ENCODE measurements around the gene MAB21L3.

Gene MAB21L3
- long read RNA-seq, donor 1, result 0 reads
- long read RNA-seq, donor 2, result 0 reads
- long read RNA-seq, donor 3, result 0 reads
- long read RNA-seq, donor 4, result 0 reads
- long read RNA-seq, donor 5, result 0 reads
- long read RNA-seq, donor 6, result 0 reads
- long read RNA-seq, donor 7, result 0 reads
- long read RNA-seq, donor 8, result 0 reads

DNA sequence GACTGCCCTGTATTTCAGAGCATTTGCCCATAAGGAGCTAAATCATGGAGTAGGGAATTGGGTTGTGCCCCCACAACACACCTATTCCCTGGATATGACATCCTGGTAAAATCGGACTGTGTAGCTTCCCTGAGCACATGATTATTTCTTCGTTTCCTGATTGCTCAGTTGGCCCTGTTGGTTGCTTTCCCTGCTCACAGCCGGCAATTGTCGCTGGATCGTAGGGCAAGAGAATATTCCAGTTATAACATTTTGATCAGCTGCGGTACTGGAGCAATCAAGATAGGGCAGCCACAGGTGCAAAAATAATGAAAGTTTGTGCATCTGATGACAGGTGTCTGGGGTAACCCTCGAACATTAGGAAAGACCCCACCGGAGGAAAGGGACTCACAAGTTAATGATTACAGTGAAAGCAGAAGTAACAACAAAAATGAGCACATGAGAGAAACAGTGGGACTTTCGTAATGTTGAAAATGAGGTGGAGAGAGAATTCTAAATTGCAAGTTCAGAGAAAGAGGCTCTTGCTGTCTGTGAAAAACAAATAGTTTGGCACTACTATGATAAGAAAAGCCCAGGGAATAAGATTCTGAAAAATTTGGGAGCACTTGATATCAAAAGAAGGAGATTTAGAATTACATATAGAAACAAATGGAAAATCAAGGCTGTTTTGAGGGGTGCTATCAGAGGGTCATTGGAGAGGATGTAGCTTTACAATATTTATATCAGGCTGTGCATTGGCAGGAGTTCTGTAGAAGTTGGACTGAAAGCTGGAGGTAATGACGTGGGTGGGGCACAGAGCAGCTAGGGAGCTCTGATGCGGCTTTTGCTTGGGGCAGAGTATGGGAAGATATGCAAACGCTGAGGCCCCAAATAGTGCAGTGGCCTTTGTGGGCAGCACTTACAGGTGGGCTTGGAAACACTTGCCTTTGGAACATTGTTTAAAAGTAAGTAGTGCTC lies at the start of gene MAB21L3:
Gene MAB21L3, plus strand, starts transcription at position 833 of the 957 bp plus-strand sequence. CDS start 1,217 bp downstream, outside the sequence.
- no peak for DNase-seq

DNA sequence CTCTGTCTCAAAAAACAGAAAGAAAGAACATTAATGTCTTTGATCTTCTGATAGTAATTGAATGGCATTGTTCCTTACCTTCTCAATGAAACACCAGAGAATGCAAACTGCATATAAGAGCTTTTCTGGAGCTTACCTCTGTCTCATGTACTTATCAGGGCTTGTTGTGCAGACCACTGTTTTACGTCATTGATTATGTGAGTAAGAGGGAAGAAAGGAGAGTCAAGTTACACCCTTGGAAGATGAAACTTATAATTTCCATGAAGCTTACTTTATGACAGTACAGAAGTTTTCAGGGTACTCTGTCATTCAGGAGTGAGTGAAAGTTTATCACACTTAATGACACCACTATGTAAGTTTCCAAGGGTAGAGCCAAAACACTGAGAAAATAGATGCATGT lies 49.0 kb upstream of the MAB21L3 start:
- DNase-seq, result no peak

GRCh38 chr1:116064616-116065015 lies 46.6 kb upstream of the MAB21L3 start:
- no peak for DNase-seq

GRCh38 chr1:116066868-116067565 lies 44.2 kb upstream of the MAB21L3 start:
- DNase-seq, result no peak

GRCh38 chr1:116067566-116067890 lies 43.7 kb upstream of the MAB21L3 start:
- no peak for DNase-seq

- DNase-seq, result no peak
Observed at GRCh38 chr1:116075575-116075974, 35.6 kb upstream of the MAB21L3 start.

GRCh38 chr1:116075990-116076389 lies 35.2 kb upstream of the MAB21L3 start:
- DNase-seq, result no peak

DNA sequence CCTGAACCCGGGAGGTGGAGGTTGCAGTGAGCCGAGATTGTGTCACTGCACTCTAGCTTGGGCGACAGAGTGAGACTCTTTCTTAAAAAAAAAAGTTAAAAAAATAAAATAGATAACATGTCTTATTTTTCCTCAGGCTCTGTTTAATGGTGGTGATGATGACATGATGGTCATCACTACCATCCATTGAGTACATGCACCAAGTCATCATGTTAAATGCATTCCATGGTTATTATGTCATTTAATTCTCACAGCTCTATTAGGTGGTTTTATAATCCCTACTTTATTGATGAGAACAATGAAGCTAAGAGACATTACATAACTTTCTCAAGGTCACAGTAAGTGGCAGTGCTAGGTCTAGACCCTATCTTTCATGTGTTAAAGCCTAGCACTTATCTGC lies 34.4 kb upstream of the MAB21L3 start:
- no peak for DNase-seq

DNA sequence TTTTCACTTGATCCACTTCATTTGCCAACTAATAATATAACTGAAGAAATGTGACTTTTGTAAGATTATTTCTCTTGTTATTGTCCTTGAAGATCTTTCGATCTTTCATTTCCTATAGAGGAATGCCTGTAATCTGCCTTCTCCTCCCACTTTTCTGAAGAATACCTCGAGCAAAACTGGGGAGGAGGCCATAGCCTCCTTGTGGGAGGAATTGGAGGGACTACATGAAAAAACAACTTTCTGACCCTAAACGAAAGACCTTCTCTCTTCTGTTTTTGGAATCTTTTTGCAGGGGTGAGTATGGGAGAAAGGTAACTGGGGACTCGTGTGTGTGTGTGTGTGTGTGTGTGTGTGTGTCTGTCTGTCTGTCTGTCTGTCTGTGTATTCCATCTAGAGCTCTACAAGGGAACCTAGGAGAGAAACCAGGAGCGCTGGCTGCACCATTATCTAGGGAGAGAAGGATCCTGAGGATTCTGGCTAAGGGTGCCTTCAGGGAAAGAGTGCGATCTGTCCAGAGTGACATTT lies 32.4 kb upstream of the MAB21L3 start:
- no peak for DNase-seq

DNA sequence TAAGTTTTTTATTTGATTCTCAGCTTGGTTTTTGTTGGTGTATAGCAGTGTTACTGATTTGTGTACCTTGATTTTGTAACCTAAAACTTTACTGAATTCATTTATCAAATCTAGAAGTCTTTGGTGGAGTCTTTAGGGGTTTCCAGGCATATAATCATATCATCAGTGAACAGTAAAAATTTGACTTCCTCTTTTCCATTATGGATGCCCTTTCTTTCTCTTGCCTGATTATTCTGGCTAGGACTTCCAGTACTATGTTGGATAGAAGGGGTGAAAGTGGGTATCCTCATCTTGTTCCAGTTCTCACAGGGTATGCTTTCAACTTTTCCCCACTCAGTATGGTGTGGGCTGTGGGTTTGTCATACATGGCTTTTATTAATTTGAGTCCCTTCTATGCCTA lies 23.6 kb upstream of the MAB21L3 start:
- no peak for DNase-seq

- no peak for DNase-seq
Observed at GRCh38 chr1:116089870-116090269, 21.3 kb upstream of the MAB21L3 start.

- no peak for DNase-seq
Observed at GRCh38 chr1:116091083-116091482, 20.1 kb upstream of the MAB21L3 start.

GRCh38 chr1:116092752-116093489 lies 18.3 kb upstream of the MAB21L3 start:
- no peak for DNase-seq

- no peak for DNase-seq
Observed at GRCh38 chr1:116095027-116095426, 16.2 kb upstream of the MAB21L3 start.

DNA sequence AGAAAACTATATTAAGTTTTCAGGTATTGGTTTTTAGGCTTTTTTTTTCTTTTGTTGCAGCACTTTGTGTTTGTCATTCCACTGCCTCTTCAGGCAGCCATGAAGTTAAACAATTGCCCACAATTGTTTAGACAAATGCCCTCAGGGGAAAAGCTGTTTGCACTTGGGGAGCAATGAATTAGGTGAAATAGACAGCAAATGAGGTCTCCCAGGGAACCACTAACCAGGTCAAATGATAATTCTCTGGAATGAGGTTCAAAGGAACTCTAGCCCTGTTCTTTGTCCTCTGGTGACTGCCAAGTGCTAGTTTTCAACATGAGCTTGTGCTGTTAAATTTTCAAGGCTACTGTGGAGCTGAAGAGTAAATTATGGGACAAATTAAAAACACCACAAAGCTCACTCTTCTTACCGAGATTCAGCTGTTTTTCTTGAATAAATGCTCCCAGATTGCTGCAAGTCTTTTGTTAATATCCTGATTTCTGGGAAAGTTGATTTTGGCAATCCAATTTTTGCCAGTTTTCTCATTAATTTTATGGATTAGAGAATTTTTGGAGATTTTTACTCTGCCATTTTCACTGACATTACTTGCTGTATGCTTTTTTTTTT lies 15.1 kb upstream of the MAB21L3 start:
- no peak for DNase-seq

DNA sequence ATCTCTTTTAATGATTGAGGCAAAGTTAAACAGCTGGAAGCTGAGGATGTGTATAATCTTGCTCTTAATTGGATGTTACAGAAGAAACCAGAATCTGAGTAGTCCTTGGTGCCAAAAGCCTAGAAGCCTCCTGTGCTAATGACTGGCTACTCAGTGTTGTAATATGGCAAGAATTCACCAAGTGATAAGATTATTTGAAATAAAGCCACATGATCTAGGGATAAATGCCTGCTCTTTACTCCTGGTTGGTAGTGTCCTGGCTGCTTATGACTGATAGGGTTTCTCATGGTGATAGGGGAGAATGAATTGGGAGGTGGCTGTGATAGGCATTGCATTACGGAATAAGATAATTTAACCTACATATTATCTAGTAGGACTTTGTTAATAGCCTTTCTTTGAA lies 13.6 kb upstream of the MAB21L3 start:
- no peak for DNase-seq

DNA sequence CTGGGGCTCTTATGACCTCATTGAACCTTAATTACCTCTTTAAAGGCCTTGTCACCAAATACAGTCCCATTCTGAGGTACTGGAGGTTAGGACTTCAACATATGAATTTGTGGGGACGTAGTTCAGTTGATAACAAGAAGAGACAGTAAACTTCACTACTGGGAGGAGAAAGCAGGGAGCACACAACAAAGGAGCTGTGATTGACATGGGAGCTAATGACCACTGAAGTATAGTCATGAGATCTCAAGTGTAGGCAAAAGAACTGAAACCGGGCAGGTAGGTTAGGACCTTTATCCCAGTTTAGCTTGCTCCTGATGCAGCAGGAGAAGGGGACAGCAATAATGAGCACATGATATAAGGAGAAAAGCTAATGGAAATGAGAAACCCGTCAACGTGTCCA lies 11.8 kb upstream of the MAB21L3 start:
- no peak for DNase-seq

GRCh38 chr1:116099919-116100318 lies 11.3 kb upstream of the MAB21L3 start:
- DNase-seq, result no peak

DNA sequence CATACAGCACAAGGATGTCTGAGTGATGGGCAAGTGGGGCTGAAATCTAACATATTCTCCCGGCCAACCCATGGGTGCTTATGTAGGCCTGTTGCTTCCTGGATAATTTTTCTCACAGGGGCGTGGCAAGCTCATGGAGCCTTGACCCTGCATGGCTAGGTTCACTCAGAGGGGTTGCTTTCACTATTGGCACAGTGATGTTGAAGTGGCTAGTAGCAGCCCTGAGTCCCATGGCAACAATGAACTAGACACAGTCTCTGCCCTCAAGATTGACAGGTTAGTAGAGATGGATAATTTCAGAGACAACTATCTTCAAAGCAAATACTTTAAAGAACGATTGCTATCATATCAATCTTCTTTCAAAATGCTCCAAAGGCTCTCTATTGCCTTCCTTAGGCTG lies 6.5 kb upstream of the MAB21L3 start:
- no peak for DNase-seq

DNA sequence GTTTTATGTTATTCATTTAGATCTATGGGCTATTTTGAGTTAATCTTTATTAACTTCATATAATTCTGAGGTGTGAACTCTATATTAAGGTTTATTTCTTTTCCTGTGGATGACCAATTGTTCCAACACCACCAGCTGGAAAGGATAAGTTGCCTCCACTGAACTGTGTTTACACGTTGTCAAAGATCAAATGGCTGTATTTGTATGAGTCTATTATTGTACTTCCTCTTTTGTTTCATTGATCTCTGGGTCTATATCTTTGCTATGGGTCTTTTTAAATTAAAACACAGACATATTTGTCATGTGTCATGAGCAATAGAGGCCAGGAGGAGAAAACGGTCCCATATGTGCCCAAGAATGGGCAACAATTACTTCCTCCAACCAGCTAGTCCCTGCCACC lies 5.2 kb upstream of the MAB21L3 start:
- no peak for DNase-seq

- DNase-seq, result no peak
Observed at GRCh38 chr1:116106646-116107045, 4.6 kb upstream of the MAB21L3 start.

- no peak for DNase-seq
Observed at GRCh38 chr1:116107371-116107770, 3.8 kb upstream of the MAB21L3 start.

All from right kidney (tissue), 9 donors.